HCEC 1CT (cell line): Measurements from ENCODE around the gene YIPF1.
"Not testable (repeated sequence)": the region's sequence is repeated elsewhere in the genome, so short reads cannot be mapped to it uniquely, and the experiment has no call there.

Experiments used
- DNase-seq: peaks from one replicate; pipeline ENCODE4 v3.0.0-alpha.2; 2017

Gene YIPF1

GRCh38 chr1:53893999-53894636, 4.5 kb upstream of the YIPF1 start, which contains the start of gene DIO1:
Gene DIO1, plus strand, starts transcription at chr1:53894187. Its CDS starts 24 bp downstream, at chr1:53894211.
- DNase-seq = no peak

- no peak for DNase-seq
Observed at GRCh38 chr1:53892911-53893310, 3.3 kb upstream of the YIPF1 start.

GRCh38 chr1:53891678-53892077, 2.1 kb upstream of the YIPF1 start:
- DNase-seq = no peak

GRCh38 chr1:53891018-53891417, 1.4 kb upstream of the YIPF1 start:
- no peak for DNase-seq

GRCh38 chr1:53890522-53890941, 935 bp upstream of the YIPF1 start:
- DNase-seq = no peak

GRCh38 chr1:53888681-53889080, 916 bp downstream of the YIPF1 start:
- no peak for DNase-seq

- not testable (repeated sequence) for DNase-seq
Observed at GRCh38 chr1:53883600-53883999, 6.0 kb downstream of the YIPF1 start.

- not testable (repeated sequence) for DNase-seq
Observed at GRCh38 chr1:53881853-53882252, 7.7 kb downstream of the YIPF1 start.

- DNase-seq = peak; percentile 61
Observed at GRCh38 chr1:53878492-53879105, 11.0 kb downstream of the YIPF1 start.

- not testable (repeated sequence) for DNase-seq
Observed at GRCh38 chr1:53875150-53875549, 14.4 kb downstream of the YIPF1 start.

GRCh38 chr1:53871773-53872484, 17.7 kb downstream of the YIPF1 start:
- no peak for DNase-seq

- no peak for DNase-seq
Observed at GRCh38 chr1:53871221-53871620, 18.4 kb downstream of the YIPF1 start.

GRCh38 chr1:53869454-53870117, 20.0 kb downstream of the YIPF1 start:
- DNase-seq = no peak

GRCh38 chr1:53868565-53868964, 21.0 kb downstream of the YIPF1 start:
- peak; percentile 25 for DNase-seq

GRCh38 chr1:53862507-53862906, 27.1 kb downstream of the YIPF1 start:
- no peak for DNase-seq

GRCh38 chr1:53860967-53861411, 28.6 kb downstream of the YIPF1 start:
- DNase-seq = peak; percentile 43

- DNase-seq = no peak
Observed at GRCh38 chr1:53851571-53852285, 37.9 kb downstream of the YIPF1 start.

GRCh38 chr1:53850082-53850673, 39.4 kb downstream of the YIPF1 start:
- DNase-seq = no peak

GRCh38 chr1:53847980-53848379, 41.6 kb downstream of the YIPF1 start:
- no peak for DNase-seq

GRCh38 chr1:53842347-53842746, 47.2 kb downstream of the YIPF1 start:
- DNase-seq = no peak

GRCh38 chr1:53838654-53838974, 51.0 kb downstream of the YIPF1 start:
- no peak for DNase-seq

GRCh38 chr1:53837924-53838653, 51.5 kb downstream of the YIPF1 start, which contains the start of gene NDC1:
Gene NDC1, minus strand, starts transcription at chr1:53838296. Its CDS starts 35 bp downstream, at chr1:53838261.
- DNase-seq = peak; percentile 96
